A549 (cell line): Measurements from ENCODE around the gene ZFAND4. TPM values are rescaled to one million over a fixed set of nuclear protein-coding genes. Genes with fewer than 3 reads are reported as not detected.
A peak's percentile ranks its signal among the peaks of the same experiment; 100 is the strongest.
"Not testable (repeated sequence)": the region's sequence is repeated elsewhere in the genome, so short reads cannot be mapped to it uniquely, and the experiment has no call there.

ENCODE experiments used
- ATAC-seq, 2 experiments: fragments of 200-7000 bp in 1 of 2; fragments of >200 bp in 1 of 2; cut with Nextera tagmentation in 1 of 2; cut with Tn5 transposase in 1 of 2; 3 replicates each; pipeline versions ENCODE4 v1.8.0 to v1.9.1; 2018 to 2020; ENCODE audit warnings: mild to moderate bottlenecking in 1 of 2, moderate library complexity in 1 of 2
- CTCF ChIA-PET: fragments of 300-600 bp; sonication (Branson Sonifier 250); formaldehyde crosslinking; extraction: SDS; loops from one replicate; lab custom pipeline; 2021; ENCODE audit warnings: antibody characterized with exemption, inconsistent platforms; lab: Yijun Ruan, JAX
- POLR2A ChIA-PET: fragments of 350-600 bp; formaldehyde crosslinking; extraction: SDS; loops from one replicate; lab custom pipeline; 2021; ENCODE audit warnings: antibody characterized with exemption, inconsistent platforms; lab: Yijun Ruan, JAX
- DNase-seq, 2 experiments: peaks; one replicate each; pipeline versions ENCODE4 v3.0.0 to v3.0.0-alpha.2; 2011 to 2016; ENCODE audit warnings: low read depth in 1 of 2, low spot score in 1 of 2
- FAIRE-seq: peaks from 2 replicates; lab custom pipeline; 2011; peaks lifted over from hg19 to GRCh38; lab: Jason Lieb, UNC
- H3K27ac ChIP-seq, 2 experiments: fragments of >200 bp; sonication (Bioruptor Twin); formaldehyde crosslinking; 3 replicates each; pipeline ENCODE4 v1.5.1; 2016 to 2017
- H3K4me1 ChIP-seq: fragments of >200 bp; sonication (Bioruptor Twin); formaldehyde crosslinking; 3 replicates; pipeline ENCODE4 v1.6.1; 2016
- H3K4me2 ChIP-seq: fragments of >200 bp; sonication (Bioruptor Twin); formaldehyde crosslinking; 3 replicates; pipeline ENCODE4 v1.6.1; 2016
- H3K4me3 ChIP-seq: fragments of >200 bp; sonication (Bioruptor Twin); formaldehyde crosslinking; 3 replicates; pipeline ENCODE4 v1.5.1; 2016
- H3K9me3 ChIP-seq: fragments of >200 bp; sonication (Bioruptor Twin); formaldehyde crosslinking; 3 replicates; pipeline ENCODE4 v1.6.1; 2016
- BCL3 ChIP-seq: fragments of >200 bp; sonication (Bioruptor Twin); formaldehyde crosslinking; IDR thresholded peaks from 3 replicates; pipeline ENCODE4 v1.6.1; 2016
- CHD4 ChIP-seq: fragments of 200-600 bp; sonication (generic); IDR thresholded peaks from 2 replicates; pipeline ENCODE4 v1.6.1; 2016; ENCODE audit warnings: antibody characterized with exemption, mild to moderate bottlenecking, borderline replicate concordance
- HDAC2 ChIP-seq: fragments of 200-600 bp; sonication (generic); IDR thresholded peaks from 2 replicates; pipeline ENCODE4 v1.6.1; 2016
- HOXB5 ChIP-seq: fragments of 250-450 bp; sonication (Bioruptor Pico); IDR thresholded peaks from 2 replicates; pipeline ENCODE4 v1.5.0; 2020; ENCODE audit warnings: mild to moderate bottlenecking, moderate library complexity
- JUNB ChIP-seq: fragments of >200 bp; sonication (Bioruptor Twin); formaldehyde crosslinking; IDR thresholded peaks from 2 replicates; pipeline ENCODE4 v1.6.1; 2016
- KDM1A ChIP-seq: fragments of 200-600 bp; sonication (generic); IDR thresholded peaks from 2 replicates; pipeline ENCODE4 v1.6.1; 2016; ENCODE audit warnings: low read depth, mild to moderate bottlenecking
- MAZ ChIP-seq: fragments of 150-350 bp; IDR thresholded peaks from 2 replicates; pipeline ENCODE4 v1.6.1; 2014; ENCODE audit warnings: antibody characterized with exemption, low read depth, low read length, borderline replicate concordance
- POLR2A ChIP-seq: IDR thresholded peaks from 2 replicates; pipeline ENCODE4 v1.6.1; 2012; ENCODE audit warnings: mild to moderate bottlenecking, low read length
- POLR2AphosphoS2 ChIP-seq: conservative IDR thresholded peaks from 2 replicates; pipeline ENCODE4 v1.6.1; 2012; ENCODE audit warnings: low read length, improper control_type of control experiment, inconsistent platforms
- SREBF2 ChIP-seq: fragments of 450-650 bp; IDR thresholded peaks from 2 replicates; pipeline ENCODE4 v1.6.1; 2014; ENCODE audit warnings: mild to moderate bottlenecking, moderate library complexity
- USF2 ChIP-seq: fragments of 450-650 bp; IDR thresholded peaks from 2 replicates; pipeline ENCODE4 v1.6.1; 2014; ENCODE audit warnings: antibody characterized with exemption
- ZFP36 ChIP-seq: fragments of 450-650 bp; IDR thresholded peaks from 2 replicates; pipeline ENCODE4 v1.6.1; 2014; ENCODE audit warnings: borderline replicate concordance; ENCODE audit not compliant: partially characterized antibody
- WGBS: methylation state at CpG from one replicate; pipeline ENCODE4 v1.1.6; 2017; ENCODE audit errors: missing lambda C conversion rate; 5-methylcytosine and 5-hydroxymethylcytosine counted together
- polyA plus RNA-seq, 4 experiments: library from polyadenylated mRNA; depleted of rRNA in 3 of 4; stranded (reverse); fragments of >200 nt; fragmentation: RNase III in 1 of 4; extraction: RNeasy Plus Mini Kit Qiagen cat#74134 plus additional on column Dnase treatment in 1 of 4; gene quantifications; 2 replicates in 3 of 4; 3 replicates in 1 of 4; pipeline ENCODE4 v1.2.3, GENCODE V29; 2011 to 2017

ZFAND4 gene
- polyA plus RNA-seq, 2 of the 4 experiments (the other 2 are of a cell fraction): 4.5 to 7.4 TPM

DNA sequence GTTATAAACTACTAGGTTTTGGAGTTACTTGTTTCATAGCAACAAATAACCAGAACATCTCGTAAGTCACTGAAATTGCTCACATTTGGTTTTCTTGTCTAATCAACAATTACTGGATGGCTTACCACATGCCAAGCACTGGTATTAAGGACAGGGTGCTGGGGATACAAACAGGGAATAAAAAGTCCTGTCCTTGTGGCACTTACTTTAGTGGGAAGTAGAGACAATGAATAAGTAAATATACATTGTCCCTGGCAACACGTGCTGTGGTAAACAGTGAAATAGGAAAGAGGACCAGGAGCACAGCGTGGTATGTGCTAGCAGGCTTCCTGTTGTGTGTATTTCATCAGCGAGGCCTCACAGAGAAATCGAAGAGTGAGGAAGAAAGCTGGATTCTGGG is 38.7 kb upstream of the ZFAND4 start:
- H3K9me3 ChIP-seq, FAIRE-seq, ATAC-seq, DNase-seq, H3K4me2 ChIP-seq, H3K4me1 ChIP-seq, POLR2A ChIA-PET, H3K4me3 ChIP-seq, CTCF ChIA-PET, H3K27ac ChIP-seq: not testable (repeated sequence)
- WGBS: 60% methylated on average over 3 of the region's 5 CpGs

- DNase-seq, FAIRE-seq, H3K4me1 ChIP-seq, H3K4me2 ChIP-seq, POLR2A ChIA-PET, H3K27ac ChIP-seq, H3K4me3 ChIP-seq, H3K9me3 ChIP-seq, ATAC-seq, CTCF ChIA-PET: not testable (repeated sequence)
- 23% methylated on average over 3 of the region's 3 CpGs for WGBS
Measured at GRCh38 chr10:45710200-45710796, 37.7 kb upstream of the ZFAND4 start.

DNA sequence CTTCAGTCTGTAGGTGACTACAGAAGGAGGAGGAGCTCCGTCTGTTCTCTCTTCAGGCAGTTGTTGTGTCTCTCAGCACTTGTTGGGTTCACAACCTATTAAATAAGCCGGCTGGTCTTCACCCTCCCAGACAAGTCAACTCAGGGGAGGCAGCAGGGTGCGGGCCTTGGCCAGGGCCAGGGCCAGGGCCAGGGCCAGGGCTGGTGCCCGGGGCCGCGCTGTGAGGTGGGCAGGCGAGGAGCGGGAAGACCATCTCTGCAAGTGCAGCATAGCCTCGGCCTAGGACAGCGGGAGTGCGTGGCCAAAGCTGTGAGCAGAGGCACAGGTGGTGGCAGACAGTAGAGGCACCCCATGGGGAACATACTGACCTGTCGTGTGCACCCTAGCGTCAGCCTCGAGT is 5.9 kb upstream of the ZFAND4 start:
- H3K9me3 ChIP-seq, H3K27ac ChIP-seq, POLR2A ChIA-PET, DNase-seq, CTCF ChIA-PET, H3K4me1 ChIP-seq, ATAC-seq, H3K4me2 ChIP-seq, FAIRE-seq, H3K4me3 ChIP-seq: not testable (repeated sequence)
- 81% methylated on average over 10 of the region's 14 CpGs for WGBS

DNA sequence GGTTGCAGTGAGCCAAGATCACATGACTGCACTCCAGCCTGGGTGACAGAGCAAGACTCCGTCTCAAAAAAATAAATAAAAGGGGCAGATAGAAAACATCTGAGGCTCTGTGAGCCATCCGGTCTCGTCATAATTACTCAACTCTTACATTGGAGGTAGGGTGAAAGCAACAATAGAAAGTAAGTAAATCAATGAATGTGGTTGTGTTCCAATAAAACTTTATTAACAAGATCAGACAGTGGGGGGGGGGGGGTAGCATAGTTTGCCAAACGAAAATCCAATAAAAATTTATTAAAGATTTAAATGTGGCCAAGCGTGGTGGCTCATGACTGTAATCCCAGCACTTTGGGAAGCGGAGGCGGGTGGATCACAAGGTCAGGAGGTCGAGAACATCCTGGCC is 2.8 kb upstream of the ZFAND4 start:
- ATAC-seq (no peak), FAIRE-seq (no peak), DNase-seq (no peak)
- H3K4me1 ChIP-seq: 0 out of 3 replicates have a peak, but pooled peaks cover 3% of the 10 kb centered on the region
- TF ChIP-seq HOXB5 (CRISPR knock-in tag): no peak
- TF ChIP-seq HDAC2: no peak
- no peak for TF ChIP-seq KDM1A
- TF ChIP-seq ZFP36: no peak
- TF ChIP-seq BCL3: no peak
- no peak for TF ChIP-seq POLR2AphosphoS2
- no peak for TF ChIP-seq SREBF2
- TF ChIP-seq JUNB: no peak
- TF ChIP-seq POLR2A: no peak
- no peak for TF ChIP-seq USF2
- no peak overlapping the region for H3K27ac ChIP-seq
- no peaks in the 10 kb centered on the region for H3K9me3 ChIP-seq
- WGBS: 65% methylated on average over 8 of the region's 8 CpGs
- ChIA-PET POLR2A (no interaction called here), CTCF (interaction anchor here (2.2 kb wide), 1 partner anchor 210 kb away, joined by 7 read pairs; no protein-coding TSS in a partner anchor)
- H3K4me3 ChIP-seq: no peak overlapping the region
- no peak overlapping the region for H3K4me2 ChIP-seq

- WGBS: 70% methylated on average over 12 of the region's 19 CpGs
- H3K4me2 ChIP-seq: peak overlapping the region; percentile 86
- DNase-seq: peak in 1 of 2 experiments; percentile 24
- peak overlapping the region; percentile 67 for H3K4me3 ChIP-seq
- ATAC-seq: no peak; a peak in 1 of 6 replicates
- H3K9me3 ChIP-seq: no peaks in the 10 kb centered on the region
- ChIA-PET CTCF (interaction anchor here (0.6 to 3.9 kb wide), 6 partner anchors 15 to 423 kb away, joined by 3 to 35 read pairs (median 4); no protein-coding TSS in a partner anchor), POLR2A (interaction anchor here (1.0 kb wide), 1 partner anchor 208 kb away, joined by 3 read pairs; no protein-coding TSS in a partner anchor)
- H3K4me1 ChIP-seq: 0 out of 3 replicates have a peak, but pooled peaks cover 3% of the 10 kb centered on the region
- peak overlapping the region; percentile 80 to 92 for H3K27ac ChIP-seq
- no peak for FAIRE-seq
- TF ChIP-seq MAZ: no peak
- TF ChIP-seq HDAC2: peak; percentile 68; the same call in 1 of the 2 replicates
- TF ChIP-seq CHD4: 0 out of 2 replicates have a peak, but pooled peaks have one; percentile 71
- TF ChIP-seq KDM1A: peak; percentile 93
Measured at GRCh38 chr10:45673074-45673648, 589 bp upstream of the ZFAND4 start.

DNA sequence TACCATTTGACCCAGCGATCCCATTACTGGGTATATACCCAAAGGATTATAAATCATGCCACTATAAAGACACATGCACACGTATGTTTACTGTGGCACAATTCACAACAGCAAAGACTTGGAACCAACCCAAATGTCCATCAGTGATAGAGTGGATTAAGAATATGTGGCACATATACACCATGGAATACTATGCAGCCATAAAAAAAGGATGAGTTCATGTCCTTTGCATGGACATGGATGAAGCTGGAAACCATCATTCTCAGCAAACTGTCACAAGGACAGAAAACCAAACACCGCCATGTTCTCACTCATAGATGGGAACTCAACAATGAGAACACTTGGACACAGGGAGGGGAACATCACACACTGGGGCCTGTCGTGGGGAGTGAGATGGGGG is 1.3 kb downstream of the ZFAND4 start:
- H3K27ac ChIP-seq, H3K4me1 ChIP-seq, POLR2A ChIA-PET, FAIRE-seq, ATAC-seq, H3K9me3 ChIP-seq, DNase-seq: not testable (repeated sequence)
- H3K4me3 ChIP-seq: peak overlapping the region; percentile 67; the same call in 2 of the 3 replicates
- CTCF ChIA-PET: interaction anchor here (1.0 to 3.9 kb wide), 4 partner anchors 8 to 421 kb away, joined by 3 to 35 read pairs (median 4); no protein-coding TSS in a partner anchor
- peak overlapping the region; percentile 75 for H3K4me2 ChIP-seq
- 94% methylated on average over 4 of the region's 4 CpGs for WGBS

DNA sequence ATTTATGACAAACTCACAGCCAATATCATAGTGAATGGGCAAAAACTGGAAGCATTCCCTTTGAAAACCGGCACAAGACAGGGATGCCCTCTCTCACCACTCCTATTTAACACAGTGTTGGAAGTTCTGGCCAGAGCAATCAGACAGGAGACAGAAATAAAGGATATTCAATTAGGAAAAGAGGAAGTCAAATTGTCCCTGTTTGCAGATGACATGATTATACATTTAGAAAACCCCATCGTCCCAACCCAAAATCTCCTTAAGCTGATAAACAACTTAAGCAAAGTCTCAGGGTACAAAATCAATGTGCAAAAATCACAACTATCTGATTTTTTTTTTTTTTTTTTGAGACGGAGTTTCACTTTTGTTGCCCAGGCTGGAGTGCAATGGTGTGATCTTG is 2.7 kb downstream of the ZFAND4 start:
- H3K27ac ChIP-seq, H3K4me2 ChIP-seq, DNase-seq, ATAC-seq, FAIRE-seq, POLR2A ChIA-PET, H3K4me1 ChIP-seq, H3K4me3 ChIP-seq, H3K9me3 ChIP-seq: not testable (repeated sequence)
- 88% methylated on average over 3 of the region's 3 CpGs for WGBS
- CTCF ChIA-PET: interaction anchor here (0.6 to 1.1 kb wide), 3 partner anchors 25 to 205 kb away, joined by 3 to 5 read pairs (median 3); no protein-coding TSS in a partner anchor
